CD4-positive, CD25-positive, alpha-beta regulatory T cell (primary cell): ENCODE data around the gene ACAP1. TPM values are rescaled to one million over a fixed set of nuclear protein-coding genes. Genes with fewer than 3 reads are reported as not detected.

ENCODE experiments used
- ATAC-seq, 2 donors: fragments of 150-1000 bp; cut with Tn5 transposase; one replicate each; pipeline ENCODE4 v1.10.0; 2021; ENCODE audit warnings: low read depth in 2 of 2, moderate number of reproducible peaks in 2 of 2, moderate library complexity in 1 of 2
- DNase-seq, 3 donors: peaks; one replicate each; pipeline versions ENCODE4 v3.0.0 to v3.0.0-alpha.2; 2012 to 2022; ENCODE audit warnings: mixed read lengths in 1 of 3
- H3K27ac ChIP-seq: one replicate; pipeline ENCODE4 v1.7.0; 2013; ENCODE audit warnings: mild to moderate bottlenecking, low read length; ENCODE audit not compliant: insufficient read depth, poor library complexity, severe bottlenecking
- H3K27me3 ChIP-seq: one replicate; pipeline ENCODE4 v1.7.0; 2013; ENCODE audit warnings: low read length; ENCODE audit not compliant: control insufficient read depth, insufficient read depth
- H3K36me3 ChIP-seq: one replicate; pipeline ENCODE4 v1.7.0; 2013; ENCODE audit warnings: mild to moderate bottlenecking, low read length, moderate library complexity; ENCODE audit not compliant: control insufficient read depth, insufficient read depth
- H3K4me1 ChIP-seq: 2 replicates; pipeline ENCODE4 v1.7.0; 2013; ENCODE audit warnings: mild to moderate bottlenecking, low read length; ENCODE audit not compliant: insufficient read depth, control insufficient read depth, poor library complexity, severe bottlenecking
- H3K4me3 ChIP-seq: one replicate; pipeline ENCODE4 v1.7.0; 2013; ENCODE audit warnings: low read depth, mild to moderate bottlenecking, low read length, moderate library complexity
- H3K9me3 ChIP-seq, 2 experiments: 1 replicate in 1 of 2; 2 replicates in 1 of 2; pipeline ENCODE4 v1.7.0; 2013; ENCODE audit warnings: low read length in 2 of 2, mild to moderate bottlenecking in 1 of 2, moderate library complexity in 1 of 2; ENCODE audit not compliant: control insufficient read depth in 2 of 2
- H3K27ac Mint-ChIP-seq, 3 donors: one replicate each; pipeline ENCODE4 v1.8.0; 2020 to 2022; ENCODE audit warnings: mild to moderate bottlenecking in 3 of 3, mixed read lengths in 3 of 3, moderate library complexity in 2 of 3
- H3K27me3 Mint-ChIP-seq: one replicate; pipeline ENCODE4 v1.8.0; 2022; ENCODE audit warnings: mild to moderate bottlenecking, mixed read lengths
- H3K36me3 Mint-ChIP-seq: one replicate; pipeline ENCODE4 v1.8.0; 2020; ENCODE audit warnings: mixed read lengths
- H3K4me1 Mint-ChIP-seq, 4 donors: one replicate each; pipeline ENCODE4 v1.8.0; 2020 to 2022; ENCODE audit warnings: mixed read lengths in 4 of 4, mild to moderate bottlenecking in 1 of 4
- H3K4me3 Mint-ChIP-seq, 4 donors: one replicate each; pipeline ENCODE4 v1.8.0; 2020 to 2022; ENCODE audit warnings: mild to moderate bottlenecking in 4 of 4, mixed read lengths in 4 of 4, moderate library complexity in 3 of 4
- H3K9me3 Mint-ChIP-seq, 7 donors: one replicate each; pipeline ENCODE4 v1.8.0; 2020 to 2022; ENCODE audit warnings: mixed read lengths in 7 of 7, mild to moderate bottlenecking in 3 of 7, moderate library complexity in 2 of 7
- polyA plus RNA-seq, 4 donors: library from polyadenylated mRNA; unstranded; fragments of 300-500 nt; fragmentation: Illumina TruSeq; gene quantifications; one replicate each; pipeline ENCODE4 v1.2.3, GENCODE V29; 2021
- total RNA-seq: library from RNA; stranded (reverse); gene quantifications from one replicate; pipeline ENCODE4 v1.2.3, GENCODE V29; 2022

Gene ACAP1
- total and polyA plus RNA-seq, 5 donors from 2014 or later = 194 to 723 (median 219) TPM

DNA sequence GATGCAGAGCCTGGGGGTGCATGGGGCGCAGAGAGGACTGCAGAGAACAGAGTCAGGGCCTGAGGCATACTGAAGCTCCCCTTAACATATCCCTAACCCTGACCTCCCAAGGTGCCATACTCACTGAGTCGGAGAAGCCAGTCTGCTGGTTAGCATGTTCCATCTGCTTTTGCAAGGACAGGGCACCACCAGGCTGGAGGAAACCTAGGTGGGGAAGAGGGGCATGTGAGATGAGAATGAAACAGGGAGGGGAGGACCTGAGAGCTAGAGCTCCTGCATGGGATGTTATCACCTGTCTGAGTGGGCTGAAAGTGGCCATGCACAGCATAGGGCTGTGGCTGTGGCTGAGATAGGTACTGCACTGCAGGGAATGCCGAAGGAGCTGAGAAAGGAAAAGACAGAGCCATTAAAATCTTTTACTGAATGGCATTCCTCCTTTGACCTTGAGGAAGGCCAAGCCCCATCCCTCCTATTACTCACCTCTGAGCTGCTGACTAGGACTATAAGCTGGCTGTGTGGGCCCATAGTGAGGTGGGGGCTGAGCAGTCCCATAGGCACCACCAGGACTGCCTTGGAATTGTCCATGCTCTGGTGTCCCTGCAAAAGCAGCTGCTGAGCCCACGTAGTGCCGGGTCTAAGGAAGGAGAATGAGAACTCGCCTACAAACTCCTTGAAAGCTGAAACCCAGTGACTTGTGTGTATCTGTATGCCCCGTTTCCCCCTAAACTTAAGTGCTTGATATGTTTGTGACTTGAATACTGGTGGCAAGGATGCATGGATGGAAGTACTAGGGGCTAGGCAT is 23.0 kb upstream of the ACAP1 start:
- no peak for ATAC-seq

DNA sequence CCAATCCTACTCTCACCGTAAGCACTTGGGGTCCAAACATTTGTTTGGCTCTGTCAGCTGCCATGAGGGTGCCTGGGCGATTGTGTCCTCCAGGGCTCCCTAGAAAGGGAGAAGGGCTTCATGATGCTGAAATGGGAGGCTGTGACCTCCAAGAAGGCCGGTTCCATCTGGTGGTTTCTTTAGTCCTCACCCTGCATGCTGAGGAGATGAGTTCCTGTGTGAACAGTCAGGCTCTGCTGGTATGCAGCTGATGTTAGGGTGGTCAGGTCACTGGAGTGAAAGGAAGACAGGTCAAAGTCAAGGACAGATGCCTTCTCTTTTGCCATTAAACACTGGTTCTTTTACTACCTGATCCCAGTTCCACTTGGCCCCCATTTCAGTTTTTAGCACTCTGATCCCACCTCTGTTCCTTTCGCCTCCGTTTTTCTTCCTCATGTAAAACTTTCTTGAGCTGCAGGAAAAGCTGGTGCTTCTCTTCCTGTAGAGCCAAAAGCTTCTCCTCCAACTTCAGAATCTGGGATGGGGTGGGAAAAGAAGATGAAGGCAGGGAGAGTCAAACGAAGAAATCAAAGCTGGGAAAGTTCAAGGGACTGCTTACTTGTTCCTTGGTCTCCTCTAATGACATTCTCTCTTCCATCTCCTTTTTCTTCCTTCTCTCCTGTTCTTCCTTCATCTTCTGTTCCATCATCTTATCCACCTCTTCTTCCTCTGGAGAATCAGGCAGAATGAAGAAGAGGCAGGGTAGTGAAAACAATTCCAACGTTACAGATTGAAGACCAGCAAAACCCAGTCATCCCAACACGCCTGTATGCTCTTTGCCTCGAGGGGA is 22.2 kb upstream of the ACAP1 start:
- peaks cover 66% of the 10 kb centered on the region for H3K36me3 ChIP-seq
- Mint-ChIP-seq H3K9me3 (peaks cover 0 to 2% (median 0%) of the 10 kb centered on the region in 7 donors), H3K27ac (peak overlapping the region; percentile 58 to 93 (median 83)), H3K27me3 (no peaks in the 10 kb centered on the region), H3K36me3 (peaks cover 41% of the 10 kb centered on the region), H3K4me1 (peaks cover 6 to 66% (median 31%) of the 10 kb centered on the region in 4 donors), H3K4me3 (peak overlapping the region; percentile 84 to 99 (median 88))
- peaks cover 57% of the 10 kb centered on the region for H3K4me1 ChIP-seq
- ATAC-seq (no peak), DNase-seq (no peak)
- no peaks in the 10 kb centered on the region for H3K9me3 ChIP-seq
- peak overlapping the region; percentile 84 for H3K4me3 ChIP-seq
- H3K27me3 ChIP-seq = no peaks in the 10 kb centered on the region
- peak overlapping the region; percentile 88 for H3K27ac ChIP-seq

More for the DNA sequence above, 23.0 kb upstream of the ACAP1 start:
- H3K4me3 ChIP-seq = peak overlapping the region; percentile 84
- H3K4me1 ChIP-seq = peaks cover 64% of the 10 kb centered on the region
- H3K9me3 ChIP-seq = no peaks in the 10 kb centered on the region
- H3K36me3 ChIP-seq = peaks cover 58% of the 10 kb centered on the region
- H3K27me3 ChIP-seq = no peaks in the 10 kb centered on the region
- peaks cover 39% of the 10 kb centered on the region for H3K36me3 Mint-ChIP-seq
- peaks cover 0 to 2% (median 0%) of the 10 kb centered on the region in 7 donors for H3K9me3 Mint-ChIP-seq
- H3K27ac Mint-ChIP-seq = peak overlapping the region; percentile 77 to 93 (median 83)
- no peak for DNase-seq
- peak overlapping the region; percentile 88 for H3K27ac ChIP-seq
- H3K27me3 Mint-ChIP-seq = no peaks in the 10 kb centered on the region
- peak overlapping the region; percentile 84 to 99 (median 88) for H3K4me3 Mint-ChIP-seq
- H3K4me1 Mint-ChIP-seq = peaks cover 6 to 71% (median 33%) of the 10 kb centered on the region in 4 donors

DNA sequence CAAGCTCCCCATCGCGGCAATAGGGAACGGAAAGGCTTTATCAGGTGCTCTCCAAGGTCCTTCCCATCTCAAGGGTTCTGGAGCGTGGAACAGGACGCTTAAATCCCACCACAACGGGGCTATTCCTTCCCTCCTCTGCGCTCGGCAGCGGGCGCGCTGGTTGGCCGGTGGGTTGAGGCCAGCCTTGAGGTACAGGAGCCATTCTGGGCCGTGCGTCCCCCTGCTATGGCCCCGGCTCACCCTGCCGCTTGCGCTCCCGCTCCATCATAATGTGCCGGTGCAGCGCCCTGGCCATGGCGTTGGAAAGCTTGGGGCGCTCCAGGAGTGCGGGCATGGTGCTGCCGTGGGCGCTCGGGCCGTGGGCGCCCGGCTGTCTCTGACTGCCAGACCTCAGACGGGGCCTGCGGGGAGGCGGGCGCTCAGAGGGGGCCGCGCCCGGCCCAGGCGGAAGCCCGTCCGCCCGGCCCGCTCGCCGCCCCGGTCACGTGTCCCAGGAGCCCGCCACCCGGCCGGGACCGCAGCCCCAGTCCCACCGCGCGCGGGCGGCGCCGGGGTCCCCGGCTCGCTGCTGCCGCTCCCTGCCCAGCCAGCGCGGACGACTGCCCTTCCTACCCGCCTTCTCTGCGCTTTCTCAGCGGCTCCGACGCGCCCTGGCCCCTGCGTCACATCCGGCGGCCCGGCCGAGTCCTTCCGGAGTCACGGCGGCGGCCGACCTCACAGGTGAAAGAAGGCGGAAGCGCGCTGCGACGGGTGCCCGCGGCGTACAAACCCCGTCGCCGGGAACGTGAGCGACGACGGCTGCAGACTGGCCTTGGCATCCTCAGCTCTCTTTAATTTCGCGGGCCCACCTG is 21.4 kb upstream of the ACAP1 start, which contains the start of gene GPS2:
Gene GPS2, minus strand, starts transcription at position 642 of the 851 bp plus-strand sequence. Its CDS starts 308 bp downstream, at position 334.
- Histone ChIP-seq H3K4me3 (peak within 1 kb of the TSS; percentile 84), H3K9me3 (no peaks in the 10 kb centered on the region), H3K36me3 (peaks cover 59% of the 10 kb centered on the region), H3K4me1 (peaks cover 49% of the 10 kb centered on the region), H3K27me3 (no peaks in the 10 kb centered on the region), H3K27ac (peak within 1 kb of the TSS; percentile 88)
- Mint-ChIP-seq H3K36me3 (peaks cover 35% of the 10 kb centered on the region), H3K27ac (peak within 1 kb of the TSS; percentile 93 to 96 (median 95)), H3K9me3 (peaks cover 0 to 2% (median 0%) of the 10 kb centered on the region in 7 donors), H3K4me3 (peak within 1 kb of the TSS; percentile 91 to 99 (median 94)), H3K27me3 (no peaks in the 10 kb centered on the region), H3K4me1 (peaks cover 6 to 57% (median 24%) of the 10 kb centered on the region in 4 donors)
- ATAC-seq (peak; percentile 89 to 92), DNase-seq (peak; percentile 92 to 95 (median 94))

DNA sequence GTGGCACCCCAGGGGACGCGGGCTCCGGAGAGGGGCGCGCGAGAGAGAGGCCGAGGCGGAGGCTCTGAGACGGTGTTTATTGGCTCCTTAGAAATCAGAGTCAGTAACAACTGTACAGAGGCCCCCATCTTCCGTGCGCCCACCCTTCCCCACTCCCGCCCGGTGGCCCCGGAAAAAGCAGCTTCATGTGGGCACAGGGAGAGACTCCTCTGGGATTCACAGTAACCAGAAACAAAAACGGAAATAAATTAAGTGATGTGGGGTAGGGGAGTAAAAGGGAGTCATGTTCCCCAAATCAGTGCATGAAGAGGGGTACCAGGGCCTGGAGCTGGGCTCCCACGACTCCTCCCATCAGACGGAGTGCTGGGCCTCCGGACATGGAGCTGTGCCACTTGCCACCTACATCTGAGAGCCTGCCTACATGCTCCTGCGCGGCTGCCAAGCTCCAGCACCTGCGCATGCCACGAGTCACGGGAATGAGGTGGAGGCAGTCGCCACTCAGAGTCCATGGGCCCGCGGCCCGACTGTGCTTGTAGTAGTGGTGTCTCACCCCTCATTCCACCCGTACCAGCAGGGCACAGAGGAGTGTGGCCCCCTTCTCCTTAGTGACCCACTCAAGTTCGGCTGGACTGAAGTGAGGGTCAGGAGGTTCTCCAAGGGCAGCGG is 20.6 kb upstream of the ACAP1 start:
- Mint-ChIP-seq H3K4me3 (peak overlapping the region; percentile 91 to 99 (median 94)), H3K36me3 (peaks cover 27% of the 10 kb centered on the region), H3K27me3 (no peaks in the 10 kb centered on the region), H3K4me1 (peaks cover 1 to 50% (median 16%) of the 10 kb centered on the region in 4 donors), H3K9me3 (no peaks in the 10 kb centered on the region), H3K27ac (peak overlapping the region; percentile 93 to 96 (median 95))
- no peaks in the 10 kb centered on the region for H3K9me3 ChIP-seq
- H3K36me3 ChIP-seq = peaks cover 56% of the 10 kb centered on the region
- H3K4me3 ChIP-seq = peak overlapping the region; percentile 54
- no peaks in the 10 kb centered on the region for H3K27me3 ChIP-seq
- H3K27ac ChIP-seq = peak overlapping the region; percentile 88
- DNase-seq = no peak
- ATAC-seq = no peak
- H3K4me1 ChIP-seq = peaks cover 41% of the 10 kb centered on the region

DNA sequence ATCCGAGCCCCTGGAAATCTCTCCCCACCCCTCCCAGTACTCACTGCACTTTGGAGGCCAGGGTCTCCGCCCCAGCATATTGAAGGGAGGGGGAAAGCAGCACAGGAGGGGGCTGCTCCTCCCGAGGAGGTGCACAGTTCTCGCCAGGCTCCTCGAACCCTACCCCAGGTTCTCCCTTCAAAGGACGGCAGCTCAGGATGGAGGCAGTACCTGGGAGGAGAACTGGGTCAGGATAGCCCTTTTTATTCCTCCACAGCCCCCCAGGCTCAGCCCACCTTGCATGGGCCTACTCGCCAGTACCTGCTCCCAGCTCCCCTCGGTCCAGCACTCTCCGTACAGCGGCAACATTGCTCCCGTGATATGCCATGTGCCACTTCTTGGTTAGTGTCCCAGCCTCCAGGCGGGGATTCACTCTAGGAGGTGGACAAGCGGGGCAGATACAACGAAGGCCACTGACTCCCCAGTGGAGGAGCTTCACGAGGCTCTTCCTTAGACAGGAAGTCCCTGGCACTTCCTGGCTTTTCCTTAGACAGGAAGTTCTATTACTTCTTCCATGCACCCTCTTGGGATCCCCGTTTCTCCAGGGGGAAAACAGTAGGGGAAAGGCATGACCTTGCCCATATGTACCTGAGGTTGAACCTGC is 19.0 kb upstream of the ACAP1 start:
- Histone ChIP-seq H3K4me1 (peaks cover 31% of the 10 kb centered on the region), H3K36me3 (peaks cover 57% of the 10 kb centered on the region), H3K27ac (no peak overlapping the region), H3K9me3 (no peaks in the 10 kb centered on the region), H3K27me3 (no peaks in the 10 kb centered on the region), H3K4me3 (no peak overlapping the region)
- no peaks in the 10 kb centered on the region for H3K27me3 Mint-ChIP-seq
- H3K4me3 Mint-ChIP-seq = peak overlapping the region; percentile 58 to 86 (median 68)
- DNase-seq (no peak), ATAC-seq (no peak)
- H3K9me3 Mint-ChIP-seq = no peaks in the 10 kb centered on the region
- H3K36me3 Mint-ChIP-seq = peaks cover 23% of the 10 kb centered on the region
- peaks cover 0 to 36% (median 12%) of the 10 kb centered on the region in 4 donors for H3K4me1 Mint-ChIP-seq
- H3K27ac Mint-ChIP-seq = peak overlapping the region in 1 of 3 donors; percentile 51

DNA sequence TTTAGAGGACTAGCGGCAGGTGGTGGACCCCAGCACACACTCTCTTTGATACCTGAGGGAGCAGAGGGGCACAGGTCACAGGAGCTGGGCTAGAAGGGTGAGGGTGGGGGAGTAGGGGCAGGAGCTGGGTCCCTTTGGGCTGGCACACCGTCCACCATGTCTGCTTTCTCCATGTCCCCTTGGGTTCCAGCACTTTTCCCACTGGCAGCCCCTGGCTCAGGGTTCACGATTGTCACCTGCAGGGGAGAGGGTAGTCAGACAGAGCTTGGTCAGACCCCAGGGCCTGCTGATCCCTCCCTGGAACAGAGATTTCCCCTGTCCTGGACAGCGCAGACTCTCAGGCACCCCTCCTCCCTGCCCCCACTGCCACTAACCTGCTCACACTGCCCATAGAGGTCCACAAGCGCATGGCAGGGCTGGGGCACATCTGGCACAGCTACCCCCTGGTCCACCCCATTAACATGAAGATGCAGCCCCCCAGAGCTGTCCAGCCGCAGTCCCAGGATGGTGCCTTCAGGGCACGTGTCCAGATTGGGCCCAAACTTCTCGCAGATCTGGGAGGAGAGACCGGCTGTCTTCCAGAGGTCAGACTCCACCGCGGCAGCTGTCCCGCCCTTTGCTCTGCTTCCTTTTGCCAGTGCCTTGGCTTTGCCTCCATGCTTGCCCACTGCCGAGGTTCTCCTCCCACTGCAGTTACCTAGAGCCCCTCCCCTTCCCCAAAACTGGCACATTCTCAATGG is 18.0 kb upstream of the ACAP1 start:
- Histone ChIP-seq H3K27ac (no peak overlapping the region), H3K9me3 (no peaks in the 10 kb centered on the region), H3K4me3 (no peak overlapping the region), H3K36me3 (peaks cover 56% of the 10 kb centered on the region), H3K27me3 (no peaks in the 10 kb centered on the region), H3K4me1 (peaks cover 22% of the 10 kb centered on the region)
- Mint-ChIP-seq H3K4me1 (peaks cover 0 to 26% (median 8%) of the 10 kb centered on the region in 4 donors), H3K36me3 (peaks cover 14% of the 10 kb centered on the region), H3K9me3 (no peaks in the 10 kb centered on the region), H3K27ac (peak overlapping the region in 1 of 3 donors; percentile 25), H3K4me3 (peak overlapping the region in 3 of 4 donors; percentile 24 to 86 (median 69)), H3K27me3 (no peaks in the 10 kb centered on the region)
- ATAC-seq = no peak
- no peak for DNase-seq
